B cell (primary cell): ENCODE results near the gene SDC1. TPM values are rescaled to one million over a fixed set of nuclear protein-coding genes. Genes with fewer than 3 reads are reported as not detected.

ENCODE experiments used
- ATAC-seq: fragments of 200-7000 bp; cut with Tn5 transposase; one replicate; pipeline ENCODE4 v1.10.0; 2021; ENCODE audit warnings: low read depth, mild to moderate bottlenecking, moderate number of reproducible peaks, moderate library complexity
- CTCF ChIA-PET: fragments of 350-600 bp; sonication (Branson Sonifier 250); formaldehyde crosslinking; loops from one replicate; lab custom pipeline; 2021; ENCODE audit warnings: antibody characterized with exemption, inconsistent platforms; lab: Charles Lee
- POLR2A ChIA-PET: fragments of 350-600 bp; sonication (Branson Sonifier 250); formaldehyde crosslinking; loops from one replicate; lab custom pipeline; 2021; ENCODE audit warnings: antibody characterized with exemption; lab: Charles Lee
- DNase-seq: peaks from one replicate; pipeline ENCODE4 v3.0.0; 2013
- H2AFZ ChIP-seq: 2 replicates; pipeline ENCODE4 v1.6.1; 2012; ENCODE audit warnings: mild to moderate bottlenecking, low read depth, low read length; ENCODE audit not compliant: insufficient read depth, poor library complexity, severe bottlenecking
- H3K27ac ChIP-seq, 2 donors: 1 replicate in 1 of 2; 2 replicates in 1 of 2; pipeline ENCODE4 v1.5.1; 2012 to 2013; ENCODE audit warnings: low read length in 2 of 2, mild to moderate bottlenecking in 2 of 2, moderate library complexity in 1 of 2
- H3K27me3 ChIP-seq, 4 experiments: fragments of 200-600 bp in 1 of 4; sonication (generic) in 1 of 4; replicated peaks in 1 of 4; 1 replicate in 2 of 4; 2 replicates in 2 of 4; pipeline versions ENCODE4 v1.6.1 to v1.7.0; 2013 to 2016; ENCODE audit warnings: low read length in 3 of 4, mild to moderate bottlenecking in 2 of 4, mixed read lengths in 1 of 4, moderate library complexity in 1 of 4; ENCODE audit not compliant: insufficient read depth in 4 of 4, control insufficient read depth in 3 of 4; ENCODE audit errors: control extremely low read depth in 1 of 4
- H3K36me3 ChIP-seq, 2 experiments: replicated peaks in 1 of 2; 1 replicate in 1 of 2; 2 replicates in 1 of 2; pipeline versions ENCODE4 v1.6.1 to v1.7.1; 2013; ENCODE audit warnings: low read length in 1 of 2; ENCODE audit not compliant: insufficient read depth in 2 of 2, control insufficient read depth in 1 of 2; ENCODE audit errors: control extremely low read depth in 1 of 2, extremely low read depth in 1 of 2
- H3K4me1 ChIP-seq, 2 donors: fragments of 200-600 bp in 1 of 2; sonication (generic) in 1 of 2; 1 replicate in 1 of 2; 2 replicates in 1 of 2; pipeline versions ENCODE4 v1.5.1 to v1.6.1; 2013 to 2017; ENCODE audit warnings: low read length in 2 of 2; ENCODE audit not compliant: control insufficient read depth in 2 of 2, insufficient read depth in 2 of 2
- H3K4me2 ChIP-seq: replicated peaks from 2 replicates; pipeline ENCODE3; 2012; ENCODE audit warnings: mild to moderate bottlenecking, low read depth, low read length; ENCODE audit not compliant: poor library complexity, severe bottlenecking
- H3K4me3 ChIP-seq, 5 experiments: fragments of 200-600 bp in 1 of 5; sonication (generic) in 1 of 5; 1 replicate in 3 of 5; 2 replicates in 2 of 5; pipeline versions ENCODE4 v1.5.1 to v1.7.0; 2011 to 2016; ENCODE audit warnings: low read length in 4 of 5, mild to moderate bottlenecking in 4 of 5, low read depth in 2 of 5, control low read depth in 1 of 5, moderate library complexity in 1 of 5; ENCODE audit not compliant: insufficient read depth in 1 of 5; ENCODE audit errors: control extremely low read depth in 1 of 5, extremely low read depth in 1 of 5
- H3K79me2 ChIP-seq: fragments of 200-600 bp; sonication (generic); one replicate; pipeline ENCODE4 v1.6.0; 2016; ENCODE audit warnings: low read length; ENCODE audit not compliant: control insufficient read depth, insufficient read depth
- H3K9ac ChIP-seq: fragments of 200-600 bp; sonication (generic); 2 replicates; pipeline ENCODE4 v1.6.1; 2017; ENCODE audit warnings: mild to moderate bottlenecking, low read length, moderate library complexity
- H3K9me3 ChIP-seq, 3 donors: one replicate each; pipeline versions ENCODE4 v1.6.1 to v1.7.1; 2013; ENCODE audit warnings: low read length in 2 of 3; ENCODE audit not compliant: control insufficient read depth in 2 of 3, insufficient read depth in 1 of 3; ENCODE audit errors: control extremely low read depth in 1 of 3
- H4K20me1 ChIP-seq: 2 replicates; pipeline ENCODE4 v1.6.0; 2012; ENCODE audit warnings: mild to moderate bottlenecking, low read length; ENCODE audit not compliant: insufficient read depth, control insufficient read depth, poor library complexity, severe bottlenecking
- H3K27ac Mint-ChIP-seq: one replicate; pipeline ENCODE4 v1.8.0; 2021; ENCODE audit warnings: mixed read lengths
- H3K27me3 Mint-ChIP-seq: one replicate; pipeline ENCODE4 v1.8.0; 2021; ENCODE audit warnings: mixed read lengths
- H3K4me1 Mint-ChIP-seq: one replicate; pipeline ENCODE4 v1.8.0; 2021; ENCODE audit warnings: mixed read lengths
- H3K4me3 Mint-ChIP-seq: one replicate; pipeline ENCODE4 v1.8.0; 2021; ENCODE audit warnings: mixed read lengths
- H3K9me3 Mint-ChIP-seq: one replicate; pipeline ENCODE4 v1.8.0; 2022; ENCODE audit warnings: mixed read lengths; ENCODE audit not compliant: insufficient read depth
- EZH2 ChIP-seq: IDR thresholded peaks from 2 replicates; pipeline ENCODE4 v1.6.1; 2012; ENCODE audit warnings: borderline replicate concordance, low read depth, mild to moderate bottlenecking, moderate library complexity, low read length; ENCODE audit not compliant: insufficient read depth, poor library complexity, severe bottlenecking
- WGBS: methylation state at CpG from one replicate; pipeline ENCODE4 v1.1.5; 2013; ENCODE audit warnings: missing lambda C conversion rate; ENCODE audit not compliant: insufficient coverage; 5-methylcytosine and 5-hydroxymethylcytosine counted together
- intact Hi-C: fragments of 100-400 bp; cut with micrococcal nuclease; formaldehyde crosslinking; loops from one replicate; pipeline ENCODE4 v1.10.0; 2022
- polyA plus RNA-seq: library from polyadenylated mRNA; depleted of rRNA; stranded (reverse); fragments of >200 nt; gene quantifications from 2 replicates; pipeline ENCODE4 v1.2.3, GENCODE V29; 2012
- total RNA-seq, 2 donors: library from RNA; stranded (reverse); fragments of 120-200 nt in 1 of 2; gene quantifications; 1 replicate in 1 of 2; 2 replicates in 1 of 2; pipeline versions ENCODE4 v1.2.3 to v1.2.4, GENCODE V29; 2013 to 2022
- TF ChIP-seq, protein P1 (sequence below): fragments of 200-600 bp; IDR thresholded peaks from one replicate; pipeline ENCODE4 v1.8.0; 2022; ENCODE audit warnings: antibody characterized with exemption, mild to moderate bottlenecking

The SDC1 gene
- total and polyA plus RNA-seq, 2 donors (not counting 1 experiment from before 2014, with no cell fraction given), result 0.22 TPM; not detected in 1

DNA sequence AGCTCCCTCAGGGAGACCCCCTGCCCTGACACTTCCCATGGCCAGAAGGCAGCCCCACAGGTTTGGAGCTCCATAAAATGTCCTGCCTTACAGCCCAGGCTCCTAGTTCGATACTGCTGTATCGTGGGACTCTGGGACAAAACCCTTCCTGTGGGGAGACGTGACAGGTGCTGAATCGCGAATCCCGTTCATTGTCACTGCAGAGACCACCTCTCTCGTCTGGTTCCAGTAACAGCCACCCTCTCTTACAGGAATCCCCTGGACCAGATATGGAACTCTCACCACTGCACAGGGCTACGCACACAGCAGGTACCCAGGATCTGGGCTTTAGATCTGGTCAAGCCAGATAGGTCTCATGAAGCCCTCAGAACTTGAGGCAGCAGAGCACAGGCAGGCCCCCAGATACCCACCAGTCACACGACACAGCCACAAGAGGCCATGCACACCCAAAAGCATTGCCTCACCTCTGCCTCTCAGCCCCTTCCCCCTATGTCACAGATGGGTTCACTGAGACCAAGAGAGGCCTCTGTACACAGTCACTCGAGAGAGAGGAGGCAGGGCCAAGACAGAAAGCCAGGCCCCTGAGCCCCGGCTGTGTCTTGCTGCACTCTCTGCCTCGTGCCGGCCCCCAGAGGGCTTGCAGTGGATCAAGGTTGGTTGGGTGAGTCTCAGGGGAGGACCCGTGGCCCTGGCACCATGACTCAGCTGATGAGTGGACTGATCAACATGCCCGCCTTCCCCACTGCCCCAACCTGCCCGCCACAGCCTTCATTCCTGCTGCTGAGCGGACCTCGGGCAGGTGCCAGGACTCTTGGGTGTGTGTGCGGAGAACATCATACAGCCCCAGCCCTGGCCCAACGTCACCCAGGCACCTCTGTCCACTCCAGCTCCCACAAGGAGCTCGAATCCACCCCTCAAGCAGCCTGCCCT is 7.6 kb downstream of the SDC1 start:
- TF ChIP-seq, protein P1, sequence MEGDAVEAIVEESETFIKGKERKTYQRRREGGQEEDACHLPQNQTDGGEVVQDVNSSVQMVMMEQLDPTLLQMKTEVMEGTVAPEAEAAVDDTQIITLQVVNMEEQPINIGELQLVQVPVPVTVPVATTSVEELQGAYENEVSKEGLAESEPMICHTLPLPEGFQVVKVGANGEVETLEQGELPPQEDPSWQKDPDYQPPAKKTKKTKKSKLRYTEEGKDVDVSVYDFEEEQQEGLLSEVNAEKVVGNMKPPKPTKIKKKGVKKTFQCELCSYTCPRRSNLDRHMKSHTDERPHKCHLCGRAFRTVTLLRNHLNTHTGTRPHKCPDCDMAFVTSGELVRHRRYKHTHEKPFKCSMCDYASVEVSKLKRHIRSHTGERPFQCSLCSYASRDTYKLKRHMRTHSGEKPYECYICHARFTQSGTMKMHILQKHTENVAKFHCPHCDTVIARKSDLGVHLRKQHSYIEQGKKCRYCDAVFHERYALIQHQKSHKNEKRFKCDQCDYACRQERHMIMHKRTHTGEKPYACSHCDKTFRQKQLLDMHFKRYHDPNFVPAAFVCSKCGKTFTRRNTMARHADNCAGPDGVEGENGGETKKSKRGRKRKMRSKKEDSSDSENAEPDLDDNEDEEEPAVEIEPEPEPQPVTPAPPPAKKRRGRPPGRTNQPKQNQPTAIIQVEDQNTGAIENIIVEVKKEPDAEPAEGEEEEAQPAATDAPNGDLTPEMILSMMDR, result no peak
- no peak for TF ChIP-seq EZH2
- Histone ChIP-seq H3K9ac (no peak overlapping the region), H3K9me3 (no peaks in the 10 kb centered on the region), H3K27ac (no peak overlapping the region), H3K27me3 (peaks cover 0 to 6% (median 2%) of the 10 kb centered on the region in 4 experiments), H3K36me3 (no peaks in the 10 kb centered on the region), H3K4me1 (no peaks in the 10 kb centered on the region), H3K4me3 (no peak overlapping the region), H4K20me1 (no peaks in the 10 kb centered on the region), H3K79me2 (no peaks in the 10 kb centered on the region), H3K4me2 (no peak overlapping the region), H2AFZ (no peak overlapping the region)
- POLR2A ChIA-PET, result no interaction called here
- CTCF ChIA-PET, result no interaction called here
- intact Hi-C loops, result no loop called here
- Mint-ChIP-seq H3K27me3 (peaks cover 15% of the 10 kb centered on the region), H3K4me1 (no peaks in the 10 kb centered on the region), H3K4me3 (no peak overlapping the region), H3K27ac (no peak overlapping the region), H3K9me3 (no peaks in the 10 kb centered on the region)
- DNase-seq (no peak), ATAC-seq (no peak)
- WGBS, result 83% methylated on average over 21 of the region's 21 CpGs
